B cell (primary cell): Measurements from ENCODE around the gene TMCC3. TPM values are rescaled to one million over a fixed set of nuclear protein-coding genes. Genes with fewer than 3 reads are reported as not detected.

ENCODE experiments used
- ATAC-seq: fragments of 200-7000 bp; cut with Tn5 transposase; one replicate; pipeline ENCODE4 v1.10.0; 2021; ENCODE audit warnings: low read depth, mild to moderate bottlenecking, moderate number of reproducible peaks, moderate library complexity
- CTCF ChIA-PET: fragments of 350-600 bp; sonication (Branson Sonifier 250); formaldehyde crosslinking; loops from one replicate; lab custom pipeline; 2021; ENCODE audit warnings: antibody characterized with exemption, inconsistent platforms; lab: Charles Lee
- POLR2A ChIA-PET: fragments of 350-600 bp; sonication (Branson Sonifier 250); formaldehyde crosslinking; loops from one replicate; lab custom pipeline; 2021; ENCODE audit warnings: antibody characterized with exemption; lab: Charles Lee
- DNase-seq: peaks from one replicate; pipeline ENCODE4 v3.0.0; 2013
- H2AFZ ChIP-seq: 2 replicates; pipeline ENCODE4 v1.6.1; 2012; ENCODE audit warnings: mild to moderate bottlenecking, low read depth, low read length; ENCODE audit not compliant: insufficient read depth, poor library complexity, severe bottlenecking
- H3K27ac ChIP-seq, 2 donors: 1 replicate in 1 of 2; 2 replicates in 1 of 2; pipeline ENCODE4 v1.5.1; 2012 to 2013; ENCODE audit warnings: low read length in 2 of 2, mild to moderate bottlenecking in 2 of 2, moderate library complexity in 1 of 2
- H3K27me3 ChIP-seq, 4 experiments: fragments of 200-600 bp in 1 of 4; sonication (generic) in 1 of 4; replicated peaks in 1 of 4; 1 replicate in 2 of 4; 2 replicates in 2 of 4; pipeline versions ENCODE4 v1.6.1 to v1.7.0; 2013 to 2016; ENCODE audit warnings: low read length in 3 of 4, mild to moderate bottlenecking in 2 of 4, mixed read lengths in 1 of 4, moderate library complexity in 1 of 4; ENCODE audit not compliant: insufficient read depth in 4 of 4, control insufficient read depth in 3 of 4; ENCODE audit errors: control extremely low read depth in 1 of 4
- H3K36me3 ChIP-seq, 2 experiments: replicated peaks in 1 of 2; 1 replicate in 1 of 2; 2 replicates in 1 of 2; pipeline versions ENCODE4 v1.6.1 to v1.7.1; 2013; ENCODE audit warnings: low read length in 1 of 2; ENCODE audit not compliant: insufficient read depth in 2 of 2, control insufficient read depth in 1 of 2; ENCODE audit errors: control extremely low read depth in 1 of 2, extremely low read depth in 1 of 2
- H3K4me1 ChIP-seq, 2 donors: fragments of 200-600 bp in 1 of 2; sonication (generic) in 1 of 2; 1 replicate in 1 of 2; 2 replicates in 1 of 2; pipeline versions ENCODE4 v1.5.1 to v1.6.1; 2013 to 2017; ENCODE audit warnings: low read length in 2 of 2; ENCODE audit not compliant: control insufficient read depth in 2 of 2, insufficient read depth in 2 of 2
- H3K4me2 ChIP-seq: replicated peaks from 2 replicates; pipeline ENCODE3; 2012; ENCODE audit warnings: mild to moderate bottlenecking, low read depth, low read length; ENCODE audit not compliant: poor library complexity, severe bottlenecking
- H3K4me3 ChIP-seq, 5 experiments: fragments of 200-600 bp in 1 of 5; sonication (generic) in 1 of 5; 1 replicate in 3 of 5; 2 replicates in 2 of 5; pipeline versions ENCODE4 v1.5.1 to v1.7.0; 2011 to 2016; ENCODE audit warnings: low read length in 4 of 5, mild to moderate bottlenecking in 4 of 5, low read depth in 2 of 5, control low read depth in 1 of 5, moderate library complexity in 1 of 5; ENCODE audit not compliant: insufficient read depth in 1 of 5; ENCODE audit errors: control extremely low read depth in 1 of 5, extremely low read depth in 1 of 5
- H3K79me2 ChIP-seq: fragments of 200-600 bp; sonication (generic); one replicate; pipeline ENCODE4 v1.6.0; 2016; ENCODE audit warnings: low read length; ENCODE audit not compliant: control insufficient read depth, insufficient read depth
- H3K9ac ChIP-seq: fragments of 200-600 bp; sonication (generic); 2 replicates; pipeline ENCODE4 v1.6.1; 2017; ENCODE audit warnings: mild to moderate bottlenecking, low read length, moderate library complexity
- H3K9me3 ChIP-seq, 3 donors: one replicate each; pipeline versions ENCODE4 v1.6.1 to v1.7.1; 2013; ENCODE audit warnings: low read length in 2 of 3; ENCODE audit not compliant: control insufficient read depth in 2 of 3, insufficient read depth in 1 of 3; ENCODE audit errors: control extremely low read depth in 1 of 3
- H4K20me1 ChIP-seq: 2 replicates; pipeline ENCODE4 v1.6.0; 2012; ENCODE audit warnings: mild to moderate bottlenecking, low read length; ENCODE audit not compliant: insufficient read depth, control insufficient read depth, poor library complexity, severe bottlenecking
- H3K27ac Mint-ChIP-seq: one replicate; pipeline ENCODE4 v1.8.0; 2021; ENCODE audit warnings: mixed read lengths
- H3K27me3 Mint-ChIP-seq: one replicate; pipeline ENCODE4 v1.8.0; 2021; ENCODE audit warnings: mixed read lengths
- H3K4me1 Mint-ChIP-seq: one replicate; pipeline ENCODE4 v1.8.0; 2021; ENCODE audit warnings: mixed read lengths
- H3K4me3 Mint-ChIP-seq: one replicate; pipeline ENCODE4 v1.8.0; 2021; ENCODE audit warnings: mixed read lengths
- H3K9me3 Mint-ChIP-seq: one replicate; pipeline ENCODE4 v1.8.0; 2022; ENCODE audit warnings: mixed read lengths; ENCODE audit not compliant: insufficient read depth
- EZH2 ChIP-seq: IDR thresholded peaks from 2 replicates; pipeline ENCODE4 v1.6.1; 2012; ENCODE audit warnings: borderline replicate concordance, low read depth, mild to moderate bottlenecking, moderate library complexity, low read length; ENCODE audit not compliant: insufficient read depth, poor library complexity, severe bottlenecking
- WGBS: methylation state at CpG from one replicate; pipeline ENCODE4 v1.1.5; 2013; ENCODE audit warnings: missing lambda C conversion rate; ENCODE audit not compliant: insufficient coverage; 5-methylcytosine and 5-hydroxymethylcytosine counted together
- intact Hi-C: fragments of 100-400 bp; cut with micrococcal nuclease; formaldehyde crosslinking; loops from one replicate; pipeline ENCODE4 v1.10.0; 2022
- polyA plus RNA-seq: library from polyadenylated mRNA; depleted of rRNA; stranded (reverse); fragments of >200 nt; gene quantifications from 2 replicates; pipeline ENCODE4 v1.2.3, GENCODE V29; 2012
- total RNA-seq, 2 donors: library from RNA; stranded (reverse); fragments of 120-200 nt in 1 of 2; gene quantifications; 1 replicate in 1 of 2; 2 replicates in 1 of 2; pipeline versions ENCODE4 v1.2.3 to v1.2.4, GENCODE V29; 2013 to 2022
- TF ChIP-seq, protein P1 (sequence below): fragments of 200-600 bp; IDR thresholded peaks from one replicate; pipeline ENCODE4 v1.8.0; 2022; ENCODE audit warnings: antibody characterized with exemption, mild to moderate bottlenecking

Gene TMCC3
- total and polyA plus RNA-seq, 2 donors (not counting 1 experiment from before 2014, with no cell fraction given), result 4.5 to 8.8 TPM

DNA sequence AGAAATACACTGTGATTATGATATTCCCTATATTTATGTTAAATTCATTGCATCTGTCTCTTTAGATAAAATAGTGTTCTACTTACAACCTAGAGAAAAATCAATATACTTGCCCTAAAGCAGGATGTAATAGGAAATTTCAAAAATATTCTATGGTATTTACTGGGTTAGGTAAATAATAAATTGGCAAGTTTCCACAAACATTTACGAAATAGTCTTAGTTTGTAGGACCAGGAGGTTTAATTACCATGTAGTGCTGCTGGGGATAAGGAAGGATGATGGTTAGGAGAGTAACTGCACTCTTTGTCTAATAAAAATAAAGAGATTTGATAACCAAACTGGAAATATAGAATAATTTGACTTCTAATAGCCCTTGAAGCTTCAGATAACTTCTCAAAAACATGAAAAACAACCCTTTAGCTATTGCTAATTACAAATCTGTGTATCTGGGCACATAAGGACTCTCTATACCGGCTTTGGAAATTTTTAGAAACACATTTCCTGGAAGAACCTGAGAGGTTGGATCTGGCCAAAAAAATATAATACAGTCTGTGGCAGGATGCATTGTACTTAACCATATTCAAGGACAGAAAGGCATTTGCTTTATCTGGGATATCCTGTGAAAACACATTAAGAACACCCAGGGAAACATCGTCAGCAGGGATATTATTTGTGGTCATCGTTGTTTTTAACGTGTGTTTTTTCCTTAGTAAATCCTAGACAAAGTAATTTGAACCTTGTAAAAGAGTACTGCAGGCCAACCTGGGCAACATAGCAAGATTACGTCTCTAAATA is 36.7 kb upstream of the TMCC3 start:
- Histone ChIP-seq H3K9me3 (no peaks in the 10 kb centered on the region), H3K4me3 (no peak overlapping the region), H3K9ac (no peak overlapping the region), H4K20me1 (no peaks in the 10 kb centered on the region), H3K36me3 (peaks cover 3% of the 10 kb centered on the region in 2 experiments), H3K27me3 (no peaks in the 10 kb centered on the region), H3K27ac (no peak overlapping the region), H3K4me2 (no peak overlapping the region), H2AFZ (no peak overlapping the region), H3K4me1 (peaks cover 5 to 14% of the 10 kb centered on the region in 2 donors), H3K79me2 (peaks cover 3% of the 10 kb centered on the region)
- H3K27ac Mint-ChIP-seq, result no peak overlapping the region
- H3K4me3 Mint-ChIP-seq, result no peak overlapping the region
- ChIA-PET CTCF (no interaction called here), POLR2A (no interaction called here)
- no peak for TF ChIP-seq EZH2
- TF ChIP-seq, protein P1, sequence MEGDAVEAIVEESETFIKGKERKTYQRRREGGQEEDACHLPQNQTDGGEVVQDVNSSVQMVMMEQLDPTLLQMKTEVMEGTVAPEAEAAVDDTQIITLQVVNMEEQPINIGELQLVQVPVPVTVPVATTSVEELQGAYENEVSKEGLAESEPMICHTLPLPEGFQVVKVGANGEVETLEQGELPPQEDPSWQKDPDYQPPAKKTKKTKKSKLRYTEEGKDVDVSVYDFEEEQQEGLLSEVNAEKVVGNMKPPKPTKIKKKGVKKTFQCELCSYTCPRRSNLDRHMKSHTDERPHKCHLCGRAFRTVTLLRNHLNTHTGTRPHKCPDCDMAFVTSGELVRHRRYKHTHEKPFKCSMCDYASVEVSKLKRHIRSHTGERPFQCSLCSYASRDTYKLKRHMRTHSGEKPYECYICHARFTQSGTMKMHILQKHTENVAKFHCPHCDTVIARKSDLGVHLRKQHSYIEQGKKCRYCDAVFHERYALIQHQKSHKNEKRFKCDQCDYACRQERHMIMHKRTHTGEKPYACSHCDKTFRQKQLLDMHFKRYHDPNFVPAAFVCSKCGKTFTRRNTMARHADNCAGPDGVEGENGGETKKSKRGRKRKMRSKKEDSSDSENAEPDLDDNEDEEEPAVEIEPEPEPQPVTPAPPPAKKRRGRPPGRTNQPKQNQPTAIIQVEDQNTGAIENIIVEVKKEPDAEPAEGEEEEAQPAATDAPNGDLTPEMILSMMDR, result no peak
- H3K4me1 Mint-ChIP-seq, result peaks cover 20% of the 10 kb centered on the region
- no peak for DNase-seq
- intact Hi-C loops, result no loop called here
- no peaks in the 10 kb centered on the region for H3K27me3 Mint-ChIP-seq
- H3K9me3 Mint-ChIP-seq, result no peaks in the 10 kb centered on the region
- no peak for ATAC-seq
- 90% methylated on average over 2 of the region's 6 CpGs for whole genome bisulfite sequencing

- H3K27ac Mint-ChIP-seq, result peak overlapping the region; percentile 4
- H3K4me2 ChIP-seq, result no peak overlapping the region
- no peaks in the 10 kb centered on the region for H3K9me3 Mint-ChIP-seq
- H3K4me3 ChIP-seq, result no peak overlapping the region
- ChIA-PET POLR2A (no interaction called here), CTCF (no interaction called here)
- H4K20me1 ChIP-seq, result no peaks in the 10 kb centered on the region
- no peaks in the 10 kb centered on the region for H3K27me3 Mint-ChIP-seq
- DNase-seq (no peak), ATAC-seq (no peak)
- peaks cover 25% of the 10 kb centered on the region for H3K4me1 Mint-ChIP-seq
- peaks cover 0 to 8% (median 0%) of the 10 kb centered on the region in 3 donors for H3K9me3 ChIP-seq
- TF ChIP-seq, protein P1, result no peak
- TF ChIP-seq EZH2, result no peak
- no peak overlapping the region for H2AFZ ChIP-seq
- whole genome bisulfite sequencing, result 97% methylated on average over 6 of the region's 7 CpGs
- no peaks in the 10 kb centered on the region for H3K79me2 ChIP-seq
- H3K9ac ChIP-seq, result no peak overlapping the region
- H3K4me3 Mint-ChIP-seq, result no peak overlapping the region
- H3K36me3 ChIP-seq, result peaks cover 3% of the 10 kb centered on the region in 2 experiments
- H3K27ac ChIP-seq, result no peak overlapping the region
- H3K4me1 ChIP-seq, result peaks cover 5 to 16% of the 10 kb centered on the region in 2 donors
- H3K27me3 ChIP-seq, result no peaks in the 10 kb centered on the region
- intact Hi-C loops, result no loop called here
Observed at GRCh38 chr12:94684416-94685142, 34.2 kb upstream of the TMCC3 start.
